ENCODE measurements around the gene SOX8.

- TF ChIP-seq CTCF (IDR thresholded peaks at IDR 0.05) = no peak
- TF ChIP-seq POLR2A (IDR thresholded peaks at IDR 0.05) = no peak
Observed at GRCh38 chr16:1007284-1007850, 25.8 kb downstream of the SOX8 start.
